ENCODE results near the gene MMP10.

Gene MMP10

GRCh38 chr11:102780491-102780918, at the start of gene MMP10:
Gene MMP10, minus strand, starts transcription at chr11:102780628. Its CDS starts 37 bp downstream, at chr11:102780591.
- no peak for DNase-seq

GRCh38 chr11:102829316-102830000, 49.0 kb upstream of the MMP10 start:
- DNase-seq = no peak

GRCh38 chr11:102824556-102824955, 44.1 kb upstream of the MMP10 start:
- DNase-seq = no peak

- no peak for DNase-seq
Measured at GRCh38 chr11:102819491-102819890, 39.1 kb upstream of the MMP10 start.

- DNase-seq = no peak
Measured at GRCh38 chr11:102813484-102813883, 33.1 kb upstream of the MMP10 start.

GRCh38 chr11:102812188-102812587, 31.8 kb upstream of the MMP10 start:
- no peak for DNase-seq

GRCh38 chr11:102810950-102811660, 30.7 kb upstream of the MMP10 start:
- DNase-seq = no peak

- no peak for DNase-seq
Measured at GRCh38 chr11:102809971-102810370, 29.5 kb upstream of the MMP10 start.

- DNase-seq = no peak
Measured at GRCh38 chr11:102807921-102808320, 27.5 kb upstream of the MMP10 start.

GRCh38 chr11:102806296-102806695, 25.9 kb upstream of the MMP10 start:
- DNase-seq = no peak

GRCh38 chr11:102802341-102802740, 21.9 kb upstream of the MMP10 start:
- no peak for DNase-seq

- no peak for DNase-seq
Measured at GRCh38 chr11:102800767-102801166, 20.3 kb upstream of the MMP10 start.

- DNase-seq = no peak
Measured at GRCh38 chr11:102799681-102800340, 19.4 kb upstream of the MMP10 start.

- DNase-seq = no peak
Measured at GRCh38 chr11:102798012-102798746, 17.8 kb upstream of the MMP10 start, which contains the start of gene MMP1. Gene MMP1, minus strand, starts transcription at chr11:102798160. Its CDS starts 68 bp downstream, at chr11:102798092.

- no peak for DNase-seq
Measured at GRCh38 chr11:102794382-102794781, 14.0 kb upstream of the MMP10 start.

- DNase-seq = no peak
Measured at GRCh38 chr11:102793677-102794290, 13.4 kb upstream of the MMP10 start.

GRCh38 chr11:102792604-102793003, 12.2 kb upstream of the MMP10 start:
- no peak for DNase-seq

GRCh38 chr11:102791271-102792036, 11.0 kb upstream of the MMP10 start:
- DNase-seq = no peak

GRCh38 chr11:102788334-102788995, 8.0 kb upstream of the MMP10 start:
- no peak for DNase-seq

- DNase-seq = no peak
Measured at GRCh38 chr11:102784380-102784779, 4.0 kb upstream of the MMP10 start.

GRCh38 chr11:102783720-102784119, 3.3 kb upstream of the MMP10 start:
- DNase-seq = no peak

Measured in activated CD4-positive, CD25-positive, alpha-beta regulatory T cell (primary cell).